ENCODE measurements around the gene SNX22. TPM values are rescaled to one million over a fixed set of nuclear protein-coding genes. Genes with fewer than 3 reads are reported as not detected.

The SNX22 gene
- total and polyA plus RNA-seq, 2 of the 8 experiments (the other 6 are each of a cell fraction or from before 2014, with no cell fraction given), result 4.9 TPM

DNA sequence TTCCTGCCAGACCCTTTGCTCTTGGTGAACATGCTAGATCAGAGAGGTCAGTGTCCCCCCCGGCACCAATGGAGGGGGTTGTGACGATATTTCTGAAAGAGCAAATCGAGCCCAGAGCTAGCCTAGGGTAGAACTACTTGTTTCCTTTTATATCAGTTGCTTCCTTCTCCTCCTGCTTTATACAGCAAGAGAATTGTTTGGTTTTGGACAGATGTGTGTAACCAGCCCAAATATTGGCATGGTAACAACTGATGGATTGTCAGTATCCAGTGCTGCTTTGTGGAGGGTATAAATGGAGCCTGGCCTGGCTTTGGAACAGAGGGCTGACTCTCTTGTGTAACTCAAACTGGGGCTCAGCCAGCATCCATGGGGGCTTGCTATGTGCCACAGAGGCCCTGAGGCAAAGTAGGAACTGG lies 28.6 kb upstream of the SNX22 start:
- Histone ChIP-seq H3K27ac (ENCODE audit: low read depth, low read length) (no peak overlapping the region), H3K27me3 (replicated peaks in 1 of 4; ENCODE audit: control insufficient read depth in 3 of 4, extremely low read depth in 1 of 4, insufficient read depth in 3 of 4, low read length in 3 of 4) (no peaks in the 10 kb centered on the region), H2BK12ac (ENCODE audit: low read depth, low read length) (no peak overlapping the region), H3K79me2 (ENCODE audit: control insufficient read depth in 1 of 2, insufficient read depth in 2 of 2, low read length in 2 of 2) (no peaks in the 10 kb centered on the region), H4K5ac (ENCODE audit: insufficient read length, low read depth, low read length) (no peak overlapping the region), H3K4me2 (ENCODE audit: insufficient read depth in 1 of 2, low read depth in 2 of 2, low read length in 2 of 2) (no peak overlapping the region), H3K9me3 (ENCODE audit: insufficient read depth in 2 of 2, low read depth in 1 of 2, low read length in 1 of 2) (no peaks in the 10 kb centered on the region), H3K9ac (replicated peaks in 1 of 4; ENCODE audit: extremely low read depth in 1 of 4, low read depth in 3 of 4, low read length in 3 of 4) (no peak overlapping the region), H3K18ac (ENCODE audit: extremely low read depth, low read length) (no peak overlapping the region), H3K56ac (replicated peaks; ENCODE audit: insufficient read length, low read depth, low read length) (no peak overlapping the region), H3K4me3 (ENCODE audit: extremely low read depth in 1 of 4, insufficient read depth in 2 of 4, low read depth in 3 of 4, low read length in 4 of 4) (no peak overlapping the region), H3K23ac (ENCODE audit: insufficient read length) (no peak overlapping the region), H3K4ac (replicated peaks; ENCODE audit: insufficient read length, low read depth, low read length) (no peak overlapping the region), H2AK5ac (ENCODE audit: low read depth, low read length) (no peak overlapping the region), H4K8ac (ENCODE audit: extremely low read depth, insufficient read depth, low read length) (no peak overlapping the region), H2AFZ (ENCODE audit: low read length) (no peak overlapping the region), H4K20me1 (replicated peaks in 1 of 2; ENCODE audit: control insufficient read depth in 1 of 2, insufficient read depth in 2 of 2, low read length in 2 of 2) (no peaks in the 10 kb centered on the region), H2BK5ac (ENCODE audit: low read depth, low read length) (no peak overlapping the region), H2BK120ac (replicated peaks; ENCODE audit: low read depth, low read length) (no peak overlapping the region), H2BK20ac (ENCODE audit: low read length) (no peak overlapping the region), H3K36me3 (ENCODE audit: control insufficient read depth in 2 of 4, insufficient read depth in 4 of 4, low read length in 3 of 4) (peaks cover 6 to 40% (median 20%) of the 10 kb centered on the region in 4 experiments; a peak in 7 of 8 replicates), H3K23me2 (ENCODE audit: low read depth, low read length) (no peaks in the 10 kb centered on the region), H3K79me1 (ENCODE audit: low read depth, low read length) (no peaks in the 10 kb centered on the region; the same call in 1 of the 2 replicates), H4K91ac (replicated peaks; ENCODE audit: insufficient read length, low read length) (no peak overlapping the region), H2BK15ac (ENCODE audit: low read length) (no peak overlapping the region), H3K14ac (ENCODE audit: insufficient read length) (no peak overlapping the region), H3K4me1 (replicated peaks in 1 of 4; ENCODE audit: control insufficient read depth in 3 of 4, insufficient read depth in 4 of 4, low read length in 3 of 4) (no peaks in the 10 kb centered on the region)
- DNase-seq (ENCODE audit: low read depth in 1 of 2, low spot score in 2 of 2) (no peak), FAIRE-seq (no peak)
- TF ChIP-seq TAF1 (IDR thresholded peaks at IDR 0.05; ENCODE audit: low read depth, low read length), result no peak
- POLR2A ChIA-PET (ENCODE audit: partially characterized antibody), result no interaction called here
- CTCF ChIA-PET (ENCODE audit: partially characterized antibody), result interaction anchor here (0.6 to 2.3 kb wide), 4 partner anchors 9 to 30 kb away, joined by 3 to 9 read pairs (median 5); no protein-coding TSS in a partner anchor
- 89% methylated on average over 3 of the region's 3 CpGs; no CpG with 5 or more reads in 1 of the 2 experiments for WGBS, 2 experiments (ENCODE audit: extremely low coverage in 1 of 2, insufficient coverage in 1 of 2, insufficient read length in 1 of 2, insufficient replicate concordance in 2 of 2, low coverage in 1 of 2, low lambda C conversion rate in 2 of 2, missing lambda C conversion rate in 1 of 2)
